Mesenchymal stem cell (in vitro differentiated cells and primary cell): ENCODE results near the gene CATSPER3.

ENCODE experiments used
- DNase-seq: peaks from one replicate; pipeline ENCODE4 v3.0.0-alpha.2; 2013
- H2AFZ ChIP-seq: one replicate; pipeline ENCODE4 v1.6.1; 2013; ENCODE audit warnings: low read depth, mild to moderate bottlenecking, control low read depth, inconsistent platforms, low read length, moderate library complexity
- H2AK5ac ChIP-seq: 2 replicates; pipeline ENCODE4 v1.6.1; 2013; ENCODE audit warnings: low read length, moderate library complexity, mild to moderate bottlenecking, inconsistent platforms; ENCODE audit not compliant: severe bottlenecking
- H2BK120ac ChIP-seq: one replicate; pipeline ENCODE4 v1.6.1; 2013; ENCODE audit warnings: low read depth, mild to moderate bottlenecking, inconsistent platforms, low read length, moderate library complexity
- H2BK12ac ChIP-seq, 2 experiments: one replicate each; pipeline ENCODE4 v1.6.1; 2013; ENCODE audit warnings: inconsistent platforms in 2 of 2, low read length in 2 of 2, mild to moderate bottlenecking in 2 of 2, moderate library complexity in 2 of 2, control low read depth in 1 of 2
- H2BK15ac ChIP-seq: one replicate; pipeline ENCODE4 v1.6.1; 2013; ENCODE audit warnings: mild to moderate bottlenecking, low read depth, inconsistent platforms; ENCODE audit not compliant: poor library complexity, severe bottlenecking
- H2BK5ac ChIP-seq: 2 replicates; pipeline ENCODE4 v1.6.1; 2013; ENCODE audit warnings: low read depth, mild to moderate bottlenecking, low read length, control low read depth, inconsistent platforms; ENCODE audit not compliant: poor library complexity, severe bottlenecking
- H3K14ac ChIP-seq, 2 experiments: one replicate each; pipeline ENCODE4 v1.6.1; 2013; ENCODE audit warnings: inconsistent platforms in 2 of 2, low read length in 2 of 2, control low read depth in 1 of 2, mild to moderate bottlenecking in 1 of 2, moderate library complexity in 1 of 2
- H3K18ac ChIP-seq, 2 experiments: one replicate each; pipeline ENCODE4 v1.6.1; 2013; ENCODE audit warnings: inconsistent platforms in 2 of 2, low read length in 2 of 2, control low read depth in 1 of 2, low read depth in 1 of 2, mild to moderate bottlenecking in 1 of 2
- H3K23ac ChIP-seq, 2 experiments: one replicate each; pipeline ENCODE4 v1.6.1; 2013; ENCODE audit warnings: inconsistent platforms in 2 of 2, low read length in 2 of 2, mild to moderate bottlenecking in 2 of 2, moderate library complexity in 2 of 2, control low read depth in 1 of 2
- H3K27ac ChIP-seq: 2 replicates; pipeline ENCODE4 v1.5.1; 2013; ENCODE audit warnings: mild to moderate bottlenecking, moderate library complexity, low read length, control low read depth, inconsistent platforms; ENCODE audit not compliant: poor library complexity, severe bottlenecking
- H3K27me3 ChIP-seq, 2 experiments: 2 replicates each; pipeline versions ENCODE4 v1.6.1 to v1.7.0; 2013; ENCODE audit warnings: low read length in 2 of 2, mild to moderate bottlenecking in 2 of 2, moderate library complexity in 2 of 2, control low read depth in 1 of 2, inconsistent platforms in 1 of 2; ENCODE audit not compliant: control insufficient read depth in 1 of 2, insufficient read depth in 1 of 2
- H3K36me3 ChIP-seq, 2 experiments: 2 replicates each; pipeline versions ENCODE4 v1.6.1 to v1.7.0; 2013; ENCODE audit warnings: low read length in 2 of 2, control low read depth in 1 of 2, inconsistent platforms in 1 of 2, low read depth in 1 of 2, mild to moderate bottlenecking in 1 of 2; ENCODE audit not compliant: insufficient read depth in 2 of 2, control insufficient read depth in 1 of 2
- H3K4ac ChIP-seq, 2 experiments: one replicate each; pipeline ENCODE4 v1.6.1; 2013; ENCODE audit warnings: inconsistent platforms in 2 of 2, low read length in 2 of 2, mild to moderate bottlenecking in 2 of 2, moderate library complexity in 2 of 2, control low read depth in 1 of 2, low read depth in 1 of 2
- H3K4me1 ChIP-seq: 2 replicates; pipeline ENCODE4 v1.6.1; 2013; ENCODE audit warnings: low read depth, low read length, control low read depth; ENCODE audit not compliant: control insufficient read depth, insufficient read depth
- H3K4me2 ChIP-seq: 2 replicates; pipeline ENCODE4 v1.6.1; 2013; ENCODE audit warnings: low read length, mild to moderate bottlenecking, inconsistent platforms; ENCODE audit not compliant: poor library complexity, severe bottlenecking
- H3K4me3 ChIP-seq, 2 experiments: 2 replicates each; pipeline versions ENCODE4 v1.5.1 to v1.7.0; 2013; ENCODE audit warnings: low read length in 2 of 2, mild to moderate bottlenecking in 2 of 2, control low read depth in 1 of 2, low read depth in 1 of 2; ENCODE audit not compliant: insufficient read depth in 1 of 2
- H3K79me1 ChIP-seq: replicated peaks from 2 replicates; pipeline ENCODE4 v1.6.1; 2013; ENCODE audit warnings: mild to moderate bottlenecking, control low read depth, low read length, inconsistent platforms; ENCODE audit not compliant: poor library complexity, severe bottlenecking
- H3K9ac ChIP-seq: 2 replicates; pipeline ENCODE4 v1.7.0; 2013; ENCODE audit warnings: mild to moderate bottlenecking, low read length, moderate library complexity
- H3K9me3 ChIP-seq: 2 replicates; pipeline ENCODE4 v1.7.0; 2013; ENCODE audit warnings: mild to moderate bottlenecking, low read length; ENCODE audit not compliant: control insufficient read depth
- H4K8ac ChIP-seq: one replicate; pipeline ENCODE4 v1.6.1; 2013; ENCODE audit warnings: inconsistent platforms, mild to moderate bottlenecking, low read length, moderate library complexity
- H4K91ac ChIP-seq: one replicate; pipeline ENCODE4 v1.6.1; 2013; ENCODE audit warnings: mild to moderate bottlenecking, low read length, inconsistent platforms
- WGBS: methylation state at CpG from one replicate; pipeline ENCODE4 v1.1.7; 2013; ENCODE audit warnings: mixed read lengths; 5-methylcytosine and 5-hydroxymethylcytosine counted together

The CATSPER3 gene

GRCh38 chr5:134934202-134934601 is 33.5 kb upstream of the CATSPER3 start:
- no peak overlapping the region for H3K18ac ChIP-seq
- H3K9ac ChIP-seq: no peak overlapping the region
- no peak overlapping the region for H2BK15ac ChIP-seq
- no peak overlapping the region for H2AFZ ChIP-seq
- no peaks in the 10 kb centered on the region for H3K9me3 ChIP-seq
- H2BK120ac ChIP-seq: no peak overlapping the region
- H4K8ac ChIP-seq: no peak overlapping the region
- H2AK5ac ChIP-seq: no peak overlapping the region
- H3K4me2 ChIP-seq: no peak overlapping the region
- H3K79me1 ChIP-seq: peaks cover 7% of the 10 kb centered on the region
- no peak overlapping the region for H3K27ac ChIP-seq
- DNase-seq: no peak
- H3K27me3 ChIP-seq: no peaks in the 10 kb centered on the region
- no peak overlapping the region for H3K23ac ChIP-seq
- peaks cover 7% of the 10 kb centered on the region for H3K4me1 ChIP-seq
- H2BK12ac ChIP-seq: no peak overlapping the region
- H4K91ac ChIP-seq: no peak overlapping the region
- H3K4me3 ChIP-seq: no peak overlapping the region
- 100% methylated on average over 3 of the region's 5 CpGs for WGBS
- H3K36me3 ChIP-seq: peaks cover 0 to 39% of the 10 kb centered on the region in 2 experiments
- H2BK5ac ChIP-seq: no peak overlapping the region
- no peak overlapping the region for H3K4ac ChIP-seq
- H3K14ac ChIP-seq: no peak overlapping the region

GRCh38 chr5:134935711-134936602 is 31.8 kb upstream of the CATSPER3 start:
- H3K14ac ChIP-seq: no peak overlapping the region
- H2BK15ac ChIP-seq: no peak overlapping the region
- peak overlapping the region; percentile 19 for H3K27ac ChIP-seq
- no peak for DNase-seq
- whole genome bisulfite sequencing: 93% methylated on average over 11 of the region's 12 CpGs
- H3K4me2 ChIP-seq: peak overlapping the region; percentile 5
- H3K9me3 ChIP-seq: no peaks in the 10 kb centered on the region
- H3K4me3 ChIP-seq: no peak overlapping the region
- H3K18ac ChIP-seq: no peak overlapping the region
- H2BK120ac ChIP-seq: no peak overlapping the region
- no peak overlapping the region for H2BK5ac ChIP-seq
- no peak overlapping the region for H2AFZ ChIP-seq
- no peak overlapping the region for H3K23ac ChIP-seq
- peaks cover 5 to 39% of the 10 kb centered on the region in 2 experiments for H3K36me3 ChIP-seq
- H3K4ac ChIP-seq: no peak overlapping the region
- H3K9ac ChIP-seq: no peak overlapping the region
- H3K4me1 ChIP-seq: peaks cover 7% of the 10 kb centered on the region
- no peak overlapping the region for H2BK12ac ChIP-seq
- peaks cover 5% of the 10 kb centered on the region for H3K79me1 ChIP-seq
- no peak overlapping the region for H2AK5ac ChIP-seq
- H4K91ac ChIP-seq: no peak overlapping the region
- H4K8ac ChIP-seq: no peak overlapping the region
- H3K27me3 ChIP-seq: no peaks in the 10 kb centered on the region

- H3K27ac ChIP-seq: no peak overlapping the region
- no peaks in the 10 kb centered on the region for H3K27me3 ChIP-seq
- no peak for DNase-seq
- no peak overlapping the region for H3K23ac ChIP-seq
- H2AFZ ChIP-seq: peak overlapping the region; percentile 51
- no peak overlapping the region for H4K8ac ChIP-seq
- no peak overlapping the region for H3K14ac ChIP-seq
- H3K9me3 ChIP-seq: no peaks in the 10 kb centered on the region
- H2BK15ac ChIP-seq: no peak overlapping the region
- no peak overlapping the region for H3K18ac ChIP-seq
- peaks cover 3% of the 10 kb centered on the region for H3K79me1 ChIP-seq
- H2BK12ac ChIP-seq: no peak overlapping the region
- WGBS: 90% methylated on average over 7 of the region's 8 CpGs
- H3K9ac ChIP-seq: no peak overlapping the region
- no peak overlapping the region for H3K4ac ChIP-seq
- peaks cover 5 to 31% of the 10 kb centered on the region in 2 experiments for H3K36me3 ChIP-seq
- no peak overlapping the region for H4K91ac ChIP-seq
- no peak overlapping the region for H2BK120ac ChIP-seq
- no peak overlapping the region for H3K4me3 ChIP-seq
- no peak overlapping the region for H2AK5ac ChIP-seq
- no peak overlapping the region for H3K4me2 ChIP-seq
- H2BK5ac ChIP-seq: no peak overlapping the region
- H3K4me1 ChIP-seq: peaks cover 7% of the 10 kb centered on the region
Observed at GRCh38 chr5:134937526-134937925, 30.2 kb upstream of the CATSPER3 start.

- no peak overlapping the region for H3K4me3 ChIP-seq
- 90% methylated on average over 6 of the region's 6 CpGs for WGBS
- H3K4ac ChIP-seq: no peak overlapping the region
- no peak overlapping the region for H3K18ac ChIP-seq
- no peak overlapping the region for H2BK120ac ChIP-seq
- H2BK15ac ChIP-seq: no peak overlapping the region
- no peak overlapping the region for H3K4me2 ChIP-seq
- H3K27ac ChIP-seq: no peak overlapping the region
- peaks cover 3% of the 10 kb centered on the region for H3K79me1 ChIP-seq
- no peak for DNase-seq
- no peak overlapping the region for H2AFZ ChIP-seq
- no peak overlapping the region for H2AK5ac ChIP-seq
- H4K8ac ChIP-seq: no peak overlapping the region
- H2BK5ac ChIP-seq: no peak overlapping the region
- H3K9ac ChIP-seq: no peak overlapping the region
- H3K23ac ChIP-seq: no peak overlapping the region
- H3K4me1 ChIP-seq: peaks cover 7% of the 10 kb centered on the region
- no peak overlapping the region for H4K91ac ChIP-seq
- H3K36me3 ChIP-seq: peaks cover 5 to 31% of the 10 kb centered on the region in 2 experiments
- no peak overlapping the region for H2BK12ac ChIP-seq
- H3K9me3 ChIP-seq: no peaks in the 10 kb centered on the region
- H3K14ac ChIP-seq: no peak overlapping the region
- H3K27me3 ChIP-seq: no peaks in the 10 kb centered on the region
Observed at GRCh38 chr5:134938030-134938429, 29.7 kb upstream of the CATSPER3 start.
